HG02759 (cell line): ENCODE data around the gene CNTRL.
A peak's percentile ranks its signal among the peaks of the same experiment; 100 is the strongest.
"Not testable (repeated sequence)": the region's sequence is repeated elsewhere in the genome, so short reads cannot be mapped to it uniquely, and the experiment has no call there.

Experiments
- ATAC-seq: cut with Tn5 transposase; IDR thresholded peaks from one replicate; pipeline ENCODE4 v1.9.1; 2021; ENCODE audit warnings: mild to moderate bottlenecking, moderate library complexity; ENCODE audit not compliant: unreplicated experiment

The CNTRL gene

GRCh38 chr9:121123816-121124535 is 49.2 kb downstream of the CNTRL start:
- ATAC-seq = no peak

GRCh38 chr9:121125590-121125989 is 50.8 kb downstream of the CNTRL start:
- ATAC-seq = no peak

- ATAC-seq = not testable (repeated sequence)
Observed at GRCh38 chr9:121129384-121129783, 54.6 kb downstream of the CNTRL start.

- no peak for ATAC-seq
Observed at GRCh38 chr9:121133104-121133816, 58.5 kb downstream of the CNTRL start.

DNA sequence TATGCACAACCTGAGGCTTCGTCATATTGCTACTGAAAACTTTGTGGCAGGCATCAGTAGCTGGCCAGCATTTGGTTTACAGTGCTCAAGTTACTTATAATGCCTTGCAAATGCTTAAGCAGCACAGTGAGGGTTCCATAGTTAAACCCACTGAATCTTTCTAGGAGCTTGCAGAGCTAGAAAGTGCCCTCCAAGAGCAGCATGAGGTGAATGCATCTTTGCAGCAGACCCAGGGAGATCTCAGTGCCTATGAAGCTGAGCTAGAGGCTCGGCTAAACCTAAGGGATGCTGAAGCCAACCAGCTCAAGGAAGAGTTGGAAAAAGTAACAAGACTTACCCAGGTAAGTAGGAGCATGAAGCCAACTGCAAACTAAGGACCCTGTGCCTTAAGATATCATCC is 60.9 kb downstream of the CNTRL start:
- ATAC-seq = no peak

- no peak for ATAC-seq
Observed at GRCh38 chr9:121138561-121138960, 63.8 kb downstream of the CNTRL start.

DNA sequence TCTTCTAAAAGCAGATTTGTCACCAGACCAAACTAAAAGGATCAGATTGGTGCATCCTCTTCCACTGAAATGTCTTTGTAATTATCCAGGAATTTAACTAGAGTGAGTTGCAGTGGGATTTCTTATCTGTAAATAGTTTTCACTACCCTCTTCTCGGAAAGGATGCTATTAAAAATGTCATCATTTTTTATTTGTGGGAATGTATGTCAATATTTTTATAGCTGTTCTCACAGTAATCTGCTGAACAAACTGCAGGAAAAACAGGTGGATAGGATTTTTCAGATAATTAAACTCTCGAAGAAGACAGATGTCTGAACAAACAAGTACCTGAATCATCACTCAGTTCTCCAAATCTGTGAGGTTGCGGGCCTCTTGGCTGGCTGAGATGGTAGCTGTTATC is 64.2 kb downstream of the CNTRL start:
- no peak for ATAC-seq

DNA sequence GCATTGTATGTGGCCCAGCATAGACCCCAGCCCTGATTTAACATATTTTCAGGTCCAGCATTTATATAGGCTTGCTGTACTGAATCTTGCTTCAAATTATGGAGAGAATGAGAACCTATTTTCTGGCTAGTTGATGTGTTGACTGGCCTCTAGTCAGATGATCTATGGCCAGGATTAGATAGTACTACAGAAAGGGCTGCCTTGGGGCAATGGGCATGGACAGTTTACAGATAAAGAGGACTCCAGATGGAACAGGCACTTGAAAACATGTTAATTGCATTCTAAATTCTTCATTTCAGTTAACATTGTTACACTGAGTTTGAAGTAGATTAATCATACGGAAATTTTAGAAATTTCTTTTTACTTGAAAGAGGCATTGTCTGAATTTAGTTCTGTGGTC is 65.4 kb downstream of the CNTRL start:
- no peak for ATAC-seq

- no peak for ATAC-seq
Observed at GRCh38 chr9:121141306-121141705, 66.6 kb downstream of the CNTRL start.

DNA sequence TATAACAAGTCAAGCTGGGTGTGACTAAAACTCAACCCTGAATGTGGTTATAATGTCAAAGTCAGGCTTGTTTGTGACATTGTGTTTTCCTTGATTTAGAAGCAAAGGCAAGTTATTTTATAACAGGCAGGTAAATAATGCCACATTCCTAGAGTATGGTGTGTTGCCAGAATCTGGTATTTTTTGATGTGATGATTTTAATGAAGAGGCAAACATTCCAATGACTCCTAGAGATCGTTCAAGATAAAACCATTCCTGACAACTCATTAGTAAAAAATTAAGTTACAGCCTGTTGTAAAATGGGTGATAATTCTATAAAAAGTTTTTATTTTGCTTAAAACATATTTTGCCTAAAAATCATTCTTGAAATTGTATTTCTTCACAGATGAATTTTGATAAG is 67.0 kb downstream of the CNTRL start:
- no peak for ATAC-seq

DNA sequence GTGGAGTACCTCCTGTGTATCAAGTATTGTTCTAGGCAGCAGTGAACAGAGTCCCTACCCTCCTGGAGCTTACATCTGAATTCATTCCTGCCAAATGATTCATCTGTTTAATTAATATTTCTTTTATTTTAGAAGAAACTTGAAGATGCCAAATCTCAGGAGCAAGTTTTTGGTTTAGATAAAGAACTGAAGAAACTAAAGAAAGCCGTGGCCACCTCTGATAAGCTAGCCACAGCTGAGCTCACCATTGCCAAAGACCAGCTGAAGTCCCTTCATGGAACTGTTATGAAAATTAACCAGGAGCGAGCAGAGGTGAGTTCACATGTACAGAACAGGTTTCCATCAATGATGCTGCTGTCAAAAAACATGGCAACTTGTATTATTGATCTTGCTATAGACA is 69.0 kb downstream of the CNTRL start:
- ATAC-seq = no peak

GRCh38 chr9:121144482-121144881 is 69.7 kb downstream of the CNTRL start:
- ATAC-seq = no peak

DNA sequence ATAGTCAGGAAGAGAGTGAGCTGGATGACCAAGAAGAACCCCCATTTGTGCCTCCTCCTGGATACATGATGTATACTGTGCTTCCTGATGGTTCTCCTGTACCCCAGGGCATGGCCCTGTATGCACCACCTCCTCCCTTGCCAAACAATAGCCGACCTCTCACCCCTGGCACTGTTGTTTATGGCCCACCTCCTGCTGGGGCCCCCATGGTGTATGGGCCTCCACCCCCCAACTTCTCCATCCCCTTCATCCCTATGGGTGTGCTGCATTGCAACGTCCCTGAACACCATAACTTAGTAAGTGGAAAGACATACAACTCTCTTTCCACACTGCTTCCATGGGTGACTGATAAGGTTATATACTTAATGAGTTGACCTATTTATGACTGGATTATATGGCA is 75.4 kb downstream of the CNTRL start:
- ATAC-seq = no peak

DNA sequence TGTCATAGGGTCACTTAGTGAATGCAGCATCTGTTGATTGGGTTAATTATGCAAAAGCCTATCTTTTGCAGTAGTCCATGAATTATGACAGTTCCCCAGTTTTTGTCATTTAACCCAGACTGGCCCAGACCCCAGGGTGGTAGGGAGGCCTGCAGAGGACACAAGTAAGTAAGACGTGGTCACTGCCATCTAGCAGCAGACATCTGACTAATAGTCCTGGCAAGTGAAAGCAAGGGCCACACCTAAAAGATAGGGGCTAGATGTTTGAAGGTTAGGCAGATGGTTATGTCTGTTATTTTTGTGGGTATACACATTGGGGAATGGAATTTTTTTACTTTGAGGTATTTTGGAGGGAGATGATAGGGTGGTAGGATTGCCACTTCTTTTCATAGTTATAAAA is 78.9 kb downstream of the CNTRL start:
- no peak for ATAC-seq

GRCh38 chr9:121154782-121155181 is 80.0 kb downstream of the CNTRL start:
- ATAC-seq = no peak

GRCh38 chr9:121156263-121156731 is 81.5 kb downstream of the CNTRL start:
- peak; percentile 82 for ATAC-seq

- ATAC-seq = no peak
Observed at GRCh38 chr9:121157939-121158338, 83.2 kb downstream of the CNTRL start.

- no peak for ATAC-seq
Observed at GRCh38 chr9:121160025-121160424, 85.3 kb downstream of the CNTRL start.

DNA sequence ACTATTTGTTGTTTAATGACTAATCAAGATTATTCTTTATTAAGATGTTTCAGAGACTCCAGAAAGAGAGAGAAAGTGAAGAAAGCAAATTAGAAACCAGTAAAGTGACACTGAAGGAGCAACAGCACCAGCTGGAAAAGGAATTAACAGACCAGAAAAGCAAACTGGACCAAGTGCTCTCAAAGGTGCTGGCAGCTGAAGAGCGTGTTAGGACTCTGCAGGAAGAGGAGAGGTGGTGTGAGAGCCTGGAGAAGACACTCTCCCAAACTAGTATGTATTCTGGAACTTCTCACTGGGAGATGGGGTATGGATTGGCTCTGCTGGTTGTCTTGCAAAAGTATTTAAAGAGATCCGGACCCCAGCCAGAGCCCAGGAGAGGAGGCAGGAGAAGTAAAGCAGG is 93.3 kb downstream of the CNTRL start:
- no peak for ATAC-seq

DNA sequence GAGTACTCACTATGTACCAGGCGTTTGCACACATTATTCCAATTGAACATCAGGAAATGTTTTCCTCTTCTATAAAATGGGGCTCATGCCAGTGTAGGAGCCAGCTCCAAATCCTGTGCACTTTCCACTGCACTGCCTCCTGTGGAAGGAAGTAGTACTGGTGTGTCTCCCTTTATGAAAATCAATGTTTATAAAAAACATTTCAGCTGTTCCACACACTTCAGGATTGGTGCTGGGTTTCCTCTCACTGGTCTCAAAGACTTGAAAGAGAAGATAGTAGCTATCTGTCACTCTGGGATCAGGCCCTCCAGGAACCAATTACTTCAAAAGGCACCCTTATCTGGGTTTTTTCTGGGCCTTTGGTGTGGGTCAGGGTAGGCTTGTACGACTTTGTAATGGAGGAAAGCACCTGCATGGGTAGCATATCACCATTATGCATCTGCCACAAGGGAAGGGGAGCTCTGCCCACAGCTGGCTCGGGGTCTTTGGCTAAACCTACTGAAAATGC is 94.4 kb downstream of the CNTRL start:
- ATAC-seq = no peak

DNA sequence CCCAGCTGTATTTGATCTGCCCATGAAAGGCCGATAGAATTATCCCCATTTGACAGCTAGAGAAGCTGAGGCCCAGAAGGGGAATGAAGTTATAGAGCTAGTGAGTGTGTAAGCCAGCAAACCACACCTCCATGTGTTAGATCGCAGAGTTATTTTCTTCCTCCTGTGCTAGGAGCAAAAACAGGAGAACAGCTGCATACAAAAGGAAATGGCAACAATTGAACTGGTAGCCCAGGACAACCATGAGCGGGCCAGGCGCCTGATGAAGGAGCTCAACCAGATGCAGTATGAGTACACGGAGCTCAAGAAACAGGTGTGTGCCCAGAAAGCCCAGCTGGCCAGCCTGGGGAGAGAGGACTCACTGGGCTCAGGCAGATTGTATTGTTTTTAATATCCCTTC is 96.5 kb downstream of the CNTRL start:
- ATAC-seq = no peak
